IPS-18a (cell line): ENCODE results near the gene AFAP1L1.

Source experiments
- H3K27ac ChIP-seq: one replicate; pipeline ENCODE4 v1.5.1; 2013; ENCODE audit warnings: low read length
- H3K27me3 ChIP-seq: one replicate; pipeline ENCODE4 v1.6.1; 2013; ENCODE audit warnings: mild to moderate bottlenecking, low read length; ENCODE audit not compliant: control insufficient read depth, insufficient read depth
- H3K36me3 ChIP-seq: one replicate; pipeline ENCODE4 v1.6.1; 2013; ENCODE audit warnings: low read depth, low read length; ENCODE audit not compliant: control insufficient read depth
- H3K4me1 ChIP-seq: one replicate; pipeline ENCODE4 v1.6.1; 2013; ENCODE audit warnings: low read depth, low read length; ENCODE audit not compliant: control insufficient read depth
- H3K4me3 ChIP-seq: one replicate; pipeline ENCODE4 v1.5.1; 2013; ENCODE audit warnings: low read length
- H3K9ac ChIP-seq: one replicate; pipeline ENCODE4 v1.6.1; 2013; ENCODE audit warnings: mild to moderate bottlenecking, low read length, moderate library complexity
- H3K9me3 ChIP-seq: one replicate; pipeline ENCODE4 v1.6.1; 2013; ENCODE audit warnings: low read depth, low read length; ENCODE audit not compliant: control insufficient read depth

AFAP1L1 gene

DNA sequence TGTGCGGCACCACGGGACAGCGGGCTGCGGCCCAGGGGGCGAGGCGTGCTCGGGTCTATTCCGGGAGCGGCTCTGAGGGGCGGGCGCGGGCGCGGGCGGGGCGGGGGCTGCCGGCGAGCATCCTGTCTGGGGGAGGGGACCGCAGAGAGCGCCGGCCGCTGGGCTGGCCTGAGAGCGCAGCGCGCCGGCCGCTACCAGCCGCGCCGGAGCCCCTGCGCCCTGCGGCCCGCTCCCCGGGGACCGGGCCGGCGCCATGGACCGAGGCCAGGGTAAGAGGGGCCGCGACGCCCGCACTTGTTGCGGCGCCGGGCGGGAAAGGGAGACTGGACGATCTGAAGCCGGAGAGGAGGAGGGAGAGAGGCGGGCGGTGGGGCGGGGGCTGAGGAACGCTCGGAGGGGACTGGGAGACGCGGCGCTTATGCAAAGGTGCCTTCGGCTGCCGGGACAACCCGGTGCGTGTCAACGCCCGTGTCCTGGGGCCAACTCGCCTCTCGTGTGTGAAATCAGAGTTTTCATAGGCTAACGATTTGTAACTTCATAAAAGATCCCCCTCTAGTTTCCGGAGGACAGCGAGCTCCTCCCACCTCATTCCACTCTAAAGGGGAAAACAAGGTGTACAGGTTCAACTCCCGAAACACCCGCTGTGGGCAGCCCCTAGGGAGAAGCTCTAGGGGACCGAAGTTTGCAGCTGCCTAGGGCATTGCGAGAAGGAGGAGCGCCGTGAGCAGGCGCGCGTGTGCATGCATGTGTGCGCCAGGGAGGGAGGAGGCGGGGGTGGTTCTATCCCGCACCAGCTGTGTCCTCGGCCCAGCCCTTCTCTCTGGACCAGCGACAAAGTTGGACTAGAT is at the start of gene AFAP1L1:
TSS of gene AFAP1L1 (plus strand) at position 144 of the 848 bp plus-strand sequence. CDS start at position 254, 110 bp downstream.
- Histone ChIP-seq H3K27me3 (peaks cover 41% of the 10 kb centered on the region), H3K36me3 (no peaks in the 10 kb centered on the region), H3K9ac (no peak within 1 kb of the TSS), H3K4me3 (peak within 1 kb of the TSS; percentile 80), H3K9me3 (no peaks in the 10 kb centered on the region), H3K4me1 (peaks cover 11% of the 10 kb centered on the region), H3K27ac (no peak within 1 kb of the TSS)

DNA sequence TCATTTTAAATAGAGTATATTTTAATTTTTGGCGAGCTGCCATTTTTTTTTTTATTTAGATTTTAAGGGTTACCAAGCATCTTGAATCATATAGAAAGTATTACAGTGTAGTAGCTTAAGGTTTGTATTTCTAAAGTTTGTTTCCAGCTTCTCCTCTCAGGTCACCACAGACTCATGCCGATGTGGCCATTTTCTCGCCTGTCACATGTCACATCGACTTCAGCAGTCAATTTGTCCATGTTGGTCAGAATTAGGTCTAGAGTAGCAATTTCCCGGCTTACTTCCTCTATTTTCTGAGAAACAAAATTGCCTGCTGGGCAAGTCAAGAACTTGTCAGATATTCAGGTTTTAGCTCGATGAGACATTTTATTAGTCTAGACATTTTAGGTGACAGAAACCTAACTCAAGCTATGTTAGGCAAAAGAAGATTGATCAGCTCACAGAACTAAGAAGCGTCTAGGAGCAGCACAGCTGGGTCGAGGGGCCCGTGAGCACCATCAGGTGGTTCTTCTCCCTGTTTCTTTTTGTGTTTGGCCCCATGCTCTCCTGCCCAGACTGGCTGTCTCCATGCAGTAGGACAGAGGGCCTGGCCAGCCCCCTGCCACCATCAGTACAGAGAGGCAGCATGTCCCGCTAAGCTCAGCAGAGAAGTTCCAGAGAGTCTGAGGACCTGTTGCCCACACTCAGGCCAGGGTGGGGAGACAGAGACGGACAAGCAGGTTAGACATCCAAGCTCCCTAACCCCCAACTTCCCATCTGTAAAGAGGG is 48.4 kb upstream of the AFAP1L1 start:
- Histone ChIP-seq H3K4me3 (no peak overlapping the region), H3K4me1 (no peaks in the 10 kb centered on the region), H3K9ac (no peak overlapping the region), H3K27me3 (no peaks in the 10 kb centered on the region), H3K9me3 (no peaks in the 10 kb centered on the region), H3K36me3 (no peaks in the 10 kb centered on the region), H3K27ac (no peak overlapping the region)

DNA sequence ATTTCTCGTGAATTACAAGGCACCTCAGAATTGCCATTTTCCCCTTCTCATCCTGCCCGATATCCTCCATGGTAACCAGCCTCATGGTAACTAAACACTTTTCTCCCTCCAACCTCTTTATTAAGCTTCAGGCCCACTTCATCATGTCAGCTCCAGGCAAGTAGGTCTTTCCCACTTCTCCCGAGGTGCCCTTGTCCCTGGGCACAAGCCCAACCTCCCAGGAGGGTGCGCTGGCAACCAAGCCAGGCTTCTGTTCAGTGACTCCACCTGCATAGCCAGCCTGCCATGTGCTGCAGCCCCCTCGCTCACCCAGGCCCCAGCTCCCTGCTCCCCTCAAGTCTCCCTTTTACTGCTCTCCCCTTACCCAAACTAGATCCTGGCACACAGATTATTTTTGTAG is 47.4 kb upstream of the AFAP1L1 start:
- Histone ChIP-seq H3K27ac (no peak overlapping the region), H3K27me3 (no peaks in the 10 kb centered on the region), H3K9ac (no peak overlapping the region), H3K4me3 (no peak overlapping the region), H3K9me3 (no peaks in the 10 kb centered on the region), H3K4me1 (no peaks in the 10 kb centered on the region), H3K36me3 (no peaks in the 10 kb centered on the region)

DNA sequence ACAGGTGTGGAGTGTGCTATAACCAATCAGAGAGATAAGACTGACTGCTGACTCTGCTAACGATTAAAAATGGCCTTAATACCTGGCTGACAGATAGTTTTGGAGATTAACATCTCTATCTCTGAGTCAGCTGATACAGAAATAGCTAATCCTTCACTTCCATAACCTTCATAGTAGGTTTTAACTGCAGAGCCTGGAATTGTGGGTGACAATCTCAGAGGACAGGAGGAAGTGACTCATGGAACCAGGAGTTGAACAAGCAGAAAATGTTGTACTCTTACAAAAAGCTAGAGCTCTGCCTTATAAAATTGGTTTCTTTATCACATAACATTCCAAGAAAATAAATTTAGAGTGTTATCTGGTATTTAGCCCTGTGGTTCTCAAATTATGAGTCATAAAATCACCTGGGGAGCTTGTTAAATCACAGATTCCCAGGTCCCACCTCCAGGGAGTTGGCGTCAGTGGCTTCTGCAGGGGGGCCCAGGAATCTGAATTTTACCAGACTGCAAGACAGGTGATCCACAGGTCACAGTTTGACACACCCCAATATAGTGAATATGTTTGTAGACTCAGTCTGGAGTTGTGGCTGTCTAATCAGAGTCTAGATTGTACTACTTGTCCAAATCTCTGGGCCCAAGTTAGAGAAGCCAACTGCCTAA is 44.4 kb upstream of the AFAP1L1 start:
- Histone ChIP-seq H3K4me1 (no peaks in the 10 kb centered on the region), H3K4me3 (no peak overlapping the region), H3K9ac (no peak overlapping the region), H3K27me3 (no peaks in the 10 kb centered on the region), H3K36me3 (no peaks in the 10 kb centered on the region), H3K9me3 (no peaks in the 10 kb centered on the region), H3K27ac (no peak overlapping the region)

DNA sequence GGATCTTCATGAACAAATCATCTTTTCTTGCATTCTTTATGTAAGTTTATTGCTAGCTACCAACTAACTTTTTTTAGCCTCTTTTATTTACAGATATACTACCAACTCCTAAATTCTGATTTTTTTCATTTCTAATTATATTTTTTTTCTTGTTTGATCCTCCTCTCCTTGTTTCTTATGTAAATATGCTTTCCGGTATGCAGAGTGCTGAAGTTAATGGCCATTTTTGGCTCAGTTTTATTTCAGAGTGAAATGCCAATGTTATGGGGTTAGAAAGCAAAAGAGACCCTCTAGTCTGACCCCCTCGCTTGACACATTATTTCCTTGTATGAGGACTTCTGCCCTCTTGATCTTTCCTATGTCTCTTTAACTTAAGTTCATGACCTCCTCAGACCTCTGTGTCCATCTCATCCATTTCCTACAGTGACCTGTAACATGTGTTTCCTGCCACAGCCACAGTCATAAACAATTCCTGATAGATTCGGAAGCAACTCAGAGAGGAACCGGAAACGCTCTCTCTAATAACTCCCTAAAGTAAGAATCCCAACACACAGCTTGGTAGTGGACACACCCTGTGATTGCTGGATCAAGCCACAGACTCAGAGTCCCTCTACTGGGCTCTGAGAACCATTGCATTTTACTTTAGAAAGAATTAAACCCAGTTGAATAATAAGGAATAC is 42.9 kb upstream of the AFAP1L1 start:
- Histone ChIP-seq H3K9me3 (no peaks in the 10 kb centered on the region), H3K4me3 (no peak overlapping the region), H3K4me1 (no peaks in the 10 kb centered on the region), H3K36me3 (no peaks in the 10 kb centered on the region), H3K27me3 (no peaks in the 10 kb centered on the region), H3K9ac (no peak overlapping the region), H3K27ac (no peak overlapping the region)

DNA sequence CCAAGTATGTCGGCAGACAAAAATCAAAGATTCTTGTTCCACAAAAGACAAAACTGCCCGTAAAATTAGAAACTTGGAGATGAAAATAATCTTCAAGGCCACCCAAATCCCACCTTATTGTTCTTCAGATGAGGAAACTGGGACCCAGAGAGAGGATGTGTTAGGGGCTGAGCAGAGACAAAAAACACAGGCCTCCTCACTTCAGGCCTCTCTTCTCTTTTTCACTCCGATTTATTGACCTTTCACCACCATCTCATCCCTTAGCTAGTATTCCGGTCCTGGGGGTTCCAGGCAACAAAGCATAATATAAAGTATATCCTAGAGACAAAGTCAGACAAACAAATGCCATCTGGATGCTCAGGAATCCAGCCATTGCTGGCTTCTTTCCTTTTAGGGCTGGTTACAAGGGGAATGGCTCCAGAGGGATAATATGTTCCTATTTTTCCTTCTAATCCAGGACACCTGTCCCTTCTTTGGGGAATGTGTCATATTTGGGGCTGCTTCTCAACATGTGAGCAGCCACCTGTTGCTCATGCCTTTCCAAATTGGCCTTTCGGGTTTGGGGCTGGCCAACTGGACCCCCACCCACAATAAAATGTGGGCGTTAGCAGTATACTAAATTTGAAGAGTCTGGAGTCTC is 42.2 kb upstream of the AFAP1L1 start:
- H3K4me1 ChIP-seq, result no peaks in the 10 kb centered on the region
- H3K9ac ChIP-seq, result no peak overlapping the region
- H3K4me3 ChIP-seq, result no peak overlapping the region
- no peaks in the 10 kb centered on the region for H3K9me3 ChIP-seq
- H3K27me3 ChIP-seq, result no peaks in the 10 kb centered on the region
- H3K27ac ChIP-seq, result no peak overlapping the region
- no peaks in the 10 kb centered on the region for H3K36me3 ChIP-seq

- no peaks in the 10 kb centered on the region for H3K36me3 ChIP-seq
- H3K27me3 ChIP-seq, result no peaks in the 10 kb centered on the region
These were observed 35.8 kb upstream of the AFAP1L1 start for GRCh38 chr5:149235841-149236240.

GRCh38 chr5:149237662-149238061 is 34.0 kb upstream of the AFAP1L1 start:
- H3K4me1 ChIP-seq, result no peaks in the 10 kb centered on the region
- no peak overlapping the region for H3K27ac ChIP-seq

More at GRCh38 chr5:149235841-149236240, 35.8 kb upstream of the AFAP1L1 start:
- Histone ChIP-seq H3K9ac (no peak overlapping the region), H3K9me3 (no peaks in the 10 kb centered on the region), H3K4me3 (no peak overlapping the region), H3K4me1 (no peaks in the 10 kb centered on the region), H3K27ac (no peak overlapping the region)

DNA sequence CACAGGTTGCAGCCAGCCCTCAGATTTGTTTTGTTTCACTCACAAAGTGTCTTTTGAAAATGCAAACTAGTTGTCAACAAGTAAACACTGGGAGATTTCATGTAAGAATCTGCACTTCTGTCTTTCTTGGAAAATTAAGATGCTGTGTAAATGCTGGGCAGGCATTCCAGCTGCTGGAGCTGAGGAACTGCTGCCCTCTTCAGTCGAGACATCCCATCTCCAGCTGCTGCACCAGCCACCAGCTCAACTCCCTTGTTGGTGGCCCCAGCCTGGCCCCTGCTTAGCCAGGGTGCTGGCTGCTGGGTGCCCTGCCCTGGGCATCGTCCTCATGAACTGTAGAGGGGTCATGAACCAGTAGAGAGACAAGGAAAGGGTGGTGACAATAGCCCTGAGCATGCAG is 33.1 kb upstream of the AFAP1L1 start:
- Histone ChIP-seq H3K9me3 (no peaks in the 10 kb centered on the region), H3K36me3 (no peaks in the 10 kb centered on the region), H3K9ac (no peak overlapping the region), H3K4me1 (no peaks in the 10 kb centered on the region), H3K4me3 (no peak overlapping the region), H3K27me3 (no peaks in the 10 kb centered on the region), H3K27ac (no peak overlapping the region)

More at GRCh38 chr5:149237662-149238061, 34.0 kb upstream of the AFAP1L1 start:
- H3K9me3 ChIP-seq, result no peaks in the 10 kb centered on the region
- no peak overlapping the region for H3K9ac ChIP-seq
- no peaks in the 10 kb centered on the region for H3K27me3 ChIP-seq
- no peaks in the 10 kb centered on the region for H3K36me3 ChIP-seq
- H3K4me3 ChIP-seq, result no peak overlapping the region

DNA sequence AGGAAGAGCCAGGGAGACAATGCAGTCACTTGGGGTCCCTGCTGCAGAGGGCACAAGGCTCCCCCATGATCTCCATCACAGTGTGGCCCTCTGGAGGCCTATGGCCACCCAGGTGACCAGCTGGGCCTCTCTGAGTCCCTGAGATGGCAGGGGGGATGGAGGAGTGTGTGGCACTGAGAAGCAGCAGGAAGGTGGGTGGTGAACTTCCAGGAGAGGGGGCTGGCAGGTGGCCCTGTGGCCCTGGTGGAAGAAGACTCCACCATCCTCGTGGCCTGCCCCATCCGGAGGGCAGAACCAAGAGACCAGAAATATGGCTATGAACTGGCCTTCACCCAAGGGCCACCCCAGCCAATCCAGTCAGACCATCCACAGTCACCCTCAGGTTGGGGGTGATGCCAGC is 31.7 kb upstream of the AFAP1L1 start:
- H3K27me3 ChIP-seq, result no peaks in the 10 kb centered on the region
- H3K4me1 ChIP-seq, result no peaks in the 10 kb centered on the region
- no peak overlapping the region for H3K9ac ChIP-seq
- no peak overlapping the region for H3K27ac ChIP-seq
- H3K4me3 ChIP-seq, result no peak overlapping the region
- H3K9me3 ChIP-seq, result no peaks in the 10 kb centered on the region
- H3K36me3 ChIP-seq, result no peaks in the 10 kb centered on the region
